ENCODE data around the gene NDST3.

Gene NDST3

DNA sequence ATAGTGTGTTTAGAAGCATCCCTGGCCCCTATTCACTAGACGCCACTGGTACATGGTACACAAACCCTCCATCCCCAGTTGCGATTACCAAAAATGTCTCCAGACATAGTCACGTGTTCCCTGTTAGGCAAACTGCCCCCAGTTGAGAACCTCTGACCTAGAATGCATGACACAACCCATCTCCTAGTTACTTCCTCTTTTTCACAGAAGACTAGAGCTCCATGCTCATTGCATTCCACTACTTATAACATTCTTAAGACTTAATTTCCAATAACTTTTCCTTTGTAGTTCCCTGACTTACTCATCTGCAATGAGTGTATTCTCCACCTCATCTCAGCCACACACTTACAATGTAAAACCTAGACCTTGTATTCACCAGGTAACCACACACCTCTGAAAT is 249.9 kb downstream of the NDST3 start:
- DNase-seq = no peak
- Histone ChIP-seq H3K4me3 (ENCODE audit: low read depth, low read length) (no peak overlapping the region), H3K4me1 (peaks cover 16% of the 10 kb centered on the region), H3K27me3 (no peaks in the 10 kb centered on the region), H3K9me3 (no peaks in the 10 kb centered on the region), H3K36me3 (peaks cover 33% of the 10 kb centered on the region)
- TF ChIP-seq, protein P1, sequence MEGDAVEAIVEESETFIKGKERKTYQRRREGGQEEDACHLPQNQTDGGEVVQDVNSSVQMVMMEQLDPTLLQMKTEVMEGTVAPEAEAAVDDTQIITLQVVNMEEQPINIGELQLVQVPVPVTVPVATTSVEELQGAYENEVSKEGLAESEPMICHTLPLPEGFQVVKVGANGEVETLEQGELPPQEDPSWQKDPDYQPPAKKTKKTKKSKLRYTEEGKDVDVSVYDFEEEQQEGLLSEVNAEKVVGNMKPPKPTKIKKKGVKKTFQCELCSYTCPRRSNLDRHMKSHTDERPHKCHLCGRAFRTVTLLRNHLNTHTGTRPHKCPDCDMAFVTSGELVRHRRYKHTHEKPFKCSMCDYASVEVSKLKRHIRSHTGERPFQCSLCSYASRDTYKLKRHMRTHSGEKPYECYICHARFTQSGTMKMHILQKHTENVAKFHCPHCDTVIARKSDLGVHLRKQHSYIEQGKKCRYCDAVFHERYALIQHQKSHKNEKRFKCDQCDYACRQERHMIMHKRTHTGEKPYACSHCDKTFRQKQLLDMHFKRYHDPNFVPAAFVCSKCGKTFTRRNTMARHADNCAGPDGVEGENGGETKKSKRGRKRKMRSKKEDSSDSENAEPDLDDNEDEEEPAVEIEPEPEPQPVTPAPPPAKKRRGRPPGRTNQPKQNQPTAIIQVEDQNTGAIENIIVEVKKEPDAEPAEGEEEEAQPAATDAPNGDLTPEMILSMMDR (IDR thresholded peaks at IDR 0.05; ENCODE audit: low read depth, low read length) = no peak

- H3K4me1 ChIP-seq = peaks cover 16% of the 10 kb centered on the region
- peaks cover 16% of the 10 kb centered on the region for H3K36me3 ChIP-seq
- no peak for DNase-seq
- no peaks in the 10 kb centered on the region for H3K27me3 ChIP-seq
- TF ChIP-seq, protein P1 (IDR thresholded peaks at IDR 0.05; ENCODE audit: low read depth, low read length) = no peak
- no peaks in the 10 kb centered on the region for H3K9me3 ChIP-seq
- H3K4me3 ChIP-seq (ENCODE audit: low read depth, low read length) = no peak overlapping the region
Observed at GRCh38 chr4:118285931-118286330, 251.6 kb downstream of the NDST3 start.

DNA sequence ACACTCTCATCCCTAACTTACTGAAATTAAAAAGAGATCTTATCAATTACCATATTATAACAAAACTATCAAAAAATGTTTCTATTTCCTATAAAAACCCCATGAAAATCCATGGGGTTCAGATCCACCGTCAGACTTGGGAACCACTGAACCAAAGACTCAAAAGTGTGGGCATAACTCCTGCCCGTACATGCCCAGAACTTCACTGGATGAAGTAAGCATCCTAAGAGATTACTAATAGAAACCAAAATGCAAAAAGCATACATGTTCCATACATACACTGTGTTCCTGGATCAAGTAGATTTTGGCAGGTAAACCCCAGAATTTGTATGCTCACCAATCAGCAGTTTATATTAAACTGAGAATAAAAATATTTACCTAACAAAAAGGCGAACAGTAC is 252.4 kb downstream of the NDST3 start:
- Histone ChIP-seq H3K27me3 (no peaks in the 10 kb centered on the region), H3K9me3 (no peaks in the 10 kb centered on the region), H3K36me3 (peaks cover 8% of the 10 kb centered on the region), H3K4me3 (ENCODE audit: low read depth, low read length) (no peak overlapping the region), H3K4me1 (peaks cover 10% of the 10 kb centered on the region)
- TF ChIP-seq, protein P1 (IDR thresholded peaks at IDR 0.05; ENCODE audit: low read depth, low read length) = no peak
- no peak for DNase-seq

GRCh38 chr4:118287711-118288451 is 253.6 kb downstream of the NDST3 start:
- H3K36me3 ChIP-seq = peaks cover 7% of the 10 kb centered on the region; the same call in 1 of the 2 replicates
- TF ChIP-seq, protein P1 (IDR thresholded peaks at IDR 0.05; ENCODE audit: low read depth, low read length) = no peak
- no peaks in the 10 kb centered on the region for H3K27me3 ChIP-seq
- no peaks in the 10 kb centered on the region for H3K4me1 ChIP-seq
- DNase-seq = no peak
- no peaks in the 10 kb centered on the region for H3K9me3 ChIP-seq
- H3K4me3 ChIP-seq (ENCODE audit: low read depth, low read length) = no peak overlapping the region

DNA sequence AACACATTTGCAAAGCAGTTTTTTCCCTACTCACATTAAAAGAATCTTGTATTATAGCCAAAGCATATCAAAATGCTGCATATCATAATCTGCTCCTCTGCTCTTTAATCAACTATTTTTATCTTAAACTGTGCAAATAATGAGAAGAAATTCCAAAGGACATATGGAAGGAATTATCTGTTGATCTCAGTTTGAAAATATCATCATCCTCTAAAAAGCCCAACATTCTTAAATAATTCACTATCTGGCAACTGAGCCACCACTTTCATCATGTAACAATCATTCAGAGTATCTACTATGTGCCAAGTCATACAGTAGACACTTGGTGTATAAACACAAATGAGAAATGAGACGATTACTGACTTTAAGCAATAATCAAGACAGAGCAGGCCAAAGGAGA is 255.5 kb downstream of the NDST3 start:
- H3K36me3 ChIP-seq = peaks cover 18% of the 10 kb centered on the region
- H3K4me3 ChIP-seq (ENCODE audit: low read depth, low read length) = no peak overlapping the region

GRCh38 chr4:118290951-118291350 is 256.7 kb downstream of the NDST3 start:
- Histone ChIP-seq H3K27me3 (no peaks in the 10 kb centered on the region), H3K36me3 (peaks cover 25% of the 10 kb centered on the region), H3K4me3 (ENCODE audit: low read depth, low read length) (no peak overlapping the region), H3K9me3 (no peaks in the 10 kb centered on the region), H3K4me1 (no peaks in the 10 kb centered on the region)
- no peak for DNase-seq
- TF ChIP-seq, protein P1 (IDR thresholded peaks at IDR 0.05; ENCODE audit: low read depth, low read length) = no peak

More for the DNA sequence above, 255.5 kb downstream of the NDST3 start:
- no peak for DNase-seq
- TF ChIP-seq, protein P1 (IDR thresholded peaks at IDR 0.05; ENCODE audit: low read depth, low read length) = no peak
- no peaks in the 10 kb centered on the region for H3K27me3 ChIP-seq
- no peaks in the 10 kb centered on the region for H3K4me1 ChIP-seq
- H3K9me3 ChIP-seq = no peaks in the 10 kb centered on the region
